NCI-H345 treated with DMSO at 0.1 percent for 48 hours (cell line): ENCODE results near the gene NR1I3.

ENCODE experiments used
- DNase-seq: peaks from one replicate; lab custom pipeline; 2025; ENCODE audit not compliant: unreplicated experiment; lab: John Stamatoyannopoulos, UW

NR1I3 gene

GRCh38 chr1:161219078-161219892 lies 18.7 kb downstream of the NR1I3 start:
- DNase-seq = no peak

- DNase-seq = no peak
Measured at GRCh38 chr1:161218301-161219077, 19.5 kb downstream of the NR1I3 start.

- no peak for DNase-seq
Measured at GRCh38 chr1:161217831-161218230, 20.2 kb downstream of the NR1I3 start.

GRCh38 chr1:161216945-161217712 lies 20.9 kb downstream of the NR1I3 start:
- no peak for DNase-seq

GRCh38 chr1:161215076-161215475 lies 22.9 kb downstream of the NR1I3 start, which contains the start of gene FCER1G:
TSS of gene FCER1G (plus strand) at chr1:161215295. CDS start at chr1:161215322, 27 bp downstream.
- DNase-seq = no peak

- no peak for DNase-seq
Measured at GRCh38 chr1:161214369-161214768, 23.6 kb downstream of the NR1I3 start.

- peak; percentile 41 for DNase-seq
Measured at GRCh38 chr1:161209790-161210409, 28.1 kb downstream of the NR1I3 start.

- DNase-seq = no peak
Measured at GRCh38 chr1:161207173-161207572, 30.8 kb downstream of the NR1I3 start.

GRCh38 chr1:161206411-161207140 lies 31.4 kb downstream of the NR1I3 start:
- no peak for DNase-seq

GRCh38 chr1:161201836-161202712 lies 35.9 kb downstream of the NR1I3 start, which contains the start of gene NDUFS2:
TSS of gene NDUFS2 (plus strand) at chr1:161202367. CDS start at chr1:161202386, 19 bp downstream.
- peak; percentile 98 for DNase-seq

- no peak for DNase-seq
Measured at GRCh38 chr1:161200992-161201835, 36.8 kb downstream of the NR1I3 start.

- DNase-seq = no peak
Measured at GRCh38 chr1:161200421-161200991, 37.5 kb downstream of the NR1I3 start.

- no peak for DNase-seq
Measured at GRCh38 chr1:161199506-161200139, 38.4 kb downstream of the NR1I3 start.

GRCh38 chr1:161198897-161199431 lies 39.0 kb downstream of the NR1I3 start, which contains the start of gene ADAMTS4:
TSS of gene ADAMTS4 (minus strand) at chr1:161199054. CDS start at chr1:161198627, 427 bp downstream.
- DNase-seq = no peak

GRCh38 chr1:161198194-161198896 lies 39.7 kb downstream of the NR1I3 start:
- DNase-seq = no peak

GRCh38 chr1:161197560-161198193 lies 40.3 kb downstream of the NR1I3 start:
- no peak for DNase-seq
